Smooth muscle cell (in vitro differentiated cells): ENCODE results near the gene GPER1. TPM values are rescaled to one million over a fixed set of nuclear protein-coding genes. Genes with fewer than 3 reads are reported as not detected.

Source experiments
- DNase-seq: peaks from one replicate; lab custom pipeline; 2025; ENCODE audit not compliant: unreplicated experiment; lab: John Stamatoyannopoulos, UW
- H2AFZ ChIP-seq: fragments of 200-600 bp; sonication (generic); 2 replicates; pipeline ENCODE4 v1.6.0; 2016; ENCODE audit warnings: antibody characterized with exemption, low read depth, mild to moderate bottlenecking
- H3F3A ChIP-seq: fragments of 200-600 bp; sonication (generic); 2 replicates; pipeline ENCODE4 v1.6.0; 2017; ENCODE audit warnings: antibody characterized with exemption, low read depth
- H3K27ac ChIP-seq: fragments of 200-600 bp; sonication (generic); 2 replicates; pipeline ENCODE4 v1.5.1; 2016; ENCODE audit warnings: low read depth, mild to moderate bottlenecking
- H3K27me3 ChIP-seq: fragments of 200-600 bp; sonication (generic); 2 replicates; pipeline ENCODE4 v1.6.1; 2016; ENCODE audit warnings: low read depth, mild to moderate bottlenecking
- H3K36me3 ChIP-seq: fragments of 200-600 bp; sonication (generic); 2 replicates; pipeline ENCODE4 v1.5.1; 2016; ENCODE audit warnings: low read depth
- H3K4me1 ChIP-seq: fragments of 200-600 bp; sonication (generic); 2 replicates; pipeline ENCODE4 v1.5.1; 2016; ENCODE audit warnings: low read depth
- H3K4me2 ChIP-seq: fragments of 200-600 bp; sonication (generic); 2 replicates; pipeline ENCODE4 v1.6.0; 2016; ENCODE audit warnings: mild to moderate bottlenecking
- H3K4me3 ChIP-seq: fragments of 200-600 bp; sonication (generic); 2 replicates; pipeline ENCODE4 v1.5.1; 2016; ENCODE audit warnings: mild to moderate bottlenecking
- H3K79me2 ChIP-seq: fragments of 200-600 bp; sonication (generic); 2 replicates; pipeline ENCODE4 v1.6.0; 2016; ENCODE audit warnings: low read depth, mild to moderate bottlenecking
- H3K9ac ChIP-seq: fragments of 200-600 bp; sonication (generic); 2 replicates; pipeline ENCODE4 v1.6.0; 2016; ENCODE audit warnings: low read depth
- H3K9me3 ChIP-seq: fragments of 200-600 bp; sonication (generic); replicated peaks from 2 replicates; pipeline ENCODE4 v1.5.1; 2016; ENCODE audit warnings: low read depth
- H4K20me1 ChIP-seq: fragments of 200-600 bp; sonication (generic); 2 replicates; pipeline ENCODE4 v1.6.0; 2016; ENCODE audit warnings: low read depth
- WGBS: methylation state at CpG from one replicate; pipeline ENCODE4 v1.1.7; 2016; ENCODE audit warnings: low lambda C conversion rate; 5-methylcytosine and 5-hydroxymethylcytosine counted together
- polyA plus RNA-seq: library from polyadenylated mRNA; unstranded; fragments of >200 nt; fragmentation: Nextera tagmentation; extraction: Ambion mirVana; gene quantifications from 2 replicates; pipeline ENCODE4 v1.2.1, GENCODE V29; 2016
- total RNA-seq: library from RNA; depleted of rRNA; stranded (reverse); fragments of >200 nt; gene quantifications from 2 replicates; pipeline ENCODE4 v1.2.3, GENCODE V29; 2014
- TF ChIP-seq, protein P1 (sequence below): fragments of 200-600 bp; sonication (generic); IDR thresholded peaks from 2 replicates; pipeline ENCODE4 v1.5.1; 2017; ENCODE audit warnings: borderline replicate concordance, mild to moderate bottlenecking, antibody characterized with exemption; ENCODE audit not compliant: insufficient read depth, poor library complexity, severe bottlenecking

GPER1 gene
- total and polyA plus RNA-seq, 2 experiments from 2014 or later: 1.3 to 2.3 TPM

DNA sequence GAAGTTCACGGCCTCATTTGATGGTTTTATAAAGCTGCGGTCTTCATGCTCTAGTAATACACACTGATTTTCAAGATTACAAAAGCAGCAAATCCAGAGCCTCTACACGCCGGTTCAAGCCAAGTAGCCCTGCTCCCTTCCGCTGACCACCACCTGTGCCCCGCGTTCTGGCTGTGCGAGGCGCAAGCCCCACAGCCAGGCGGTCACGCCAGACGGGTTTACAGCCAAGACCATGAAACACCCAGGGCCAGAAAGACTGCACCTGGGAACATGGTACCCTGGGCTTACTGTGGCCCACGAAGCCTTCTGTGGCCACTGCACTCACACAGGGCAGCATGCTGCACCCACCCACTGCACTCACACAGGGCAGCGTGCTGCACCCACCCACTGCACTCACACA lies 33.6 kb downstream of the GPER1 start:
- H3K4me2 ChIP-seq: no peak overlapping the region
- H2AFZ ChIP-seq: no peak overlapping the region
- WGBS: 97% methylated on average over 14 of the region's 14 CpGs

GRCh38 chr7:1121886-1122831 lies 34.2 kb downstream of the GPER1 start:
- WGBS: 92% methylated on average over 28 of the region's 28 CpGs
- Histone ChIP-seq H3K9ac (no peak overlapping the region), H3K27ac (no peak overlapping the region), H3K9me3 (no peaks in the 10 kb centered on the region), H3F3A (no peaks in the 10 kb centered on the region), H3K4me1 (peaks cover 11% of the 10 kb centered on the region), H3K36me3 (no peaks in the 10 kb centered on the region), H3K27me3 (no peaks in the 10 kb centered on the region), H4K20me1 (peaks cover 60% of the 10 kb centered on the region), H2AFZ (no peak overlapping the region), H3K4me3 (no peak overlapping the region), H3K79me2 (no peaks in the 10 kb centered on the region), H3K4me2 (no peak overlapping the region)
- TF ChIP-seq, protein P1, sequence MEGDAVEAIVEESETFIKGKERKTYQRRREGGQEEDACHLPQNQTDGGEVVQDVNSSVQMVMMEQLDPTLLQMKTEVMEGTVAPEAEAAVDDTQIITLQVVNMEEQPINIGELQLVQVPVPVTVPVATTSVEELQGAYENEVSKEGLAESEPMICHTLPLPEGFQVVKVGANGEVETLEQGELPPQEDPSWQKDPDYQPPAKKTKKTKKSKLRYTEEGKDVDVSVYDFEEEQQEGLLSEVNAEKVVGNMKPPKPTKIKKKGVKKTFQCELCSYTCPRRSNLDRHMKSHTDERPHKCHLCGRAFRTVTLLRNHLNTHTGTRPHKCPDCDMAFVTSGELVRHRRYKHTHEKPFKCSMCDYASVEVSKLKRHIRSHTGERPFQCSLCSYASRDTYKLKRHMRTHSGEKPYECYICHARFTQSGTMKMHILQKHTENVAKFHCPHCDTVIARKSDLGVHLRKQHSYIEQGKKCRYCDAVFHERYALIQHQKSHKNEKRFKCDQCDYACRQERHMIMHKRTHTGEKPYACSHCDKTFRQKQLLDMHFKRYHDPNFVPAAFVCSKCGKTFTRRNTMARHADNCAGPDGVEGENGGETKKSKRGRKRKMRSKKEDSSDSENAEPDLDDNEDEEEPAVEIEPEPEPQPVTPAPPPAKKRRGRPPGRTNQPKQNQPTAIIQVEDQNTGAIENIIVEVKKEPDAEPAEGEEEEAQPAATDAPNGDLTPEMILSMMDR: no peak
- no peak for DNase-seq

More for the DNA sequence above, 33.6 kb downstream of the GPER1 start:
- Histone ChIP-seq H3K27ac (no peak overlapping the region), H3K4me3 (no peak overlapping the region), H4K20me1 (peaks cover 60% of the 10 kb centered on the region), H3K27me3 (no peaks in the 10 kb centered on the region), H3K36me3 (no peaks in the 10 kb centered on the region), H3K4me1 (peaks cover 11% of the 10 kb centered on the region), H3F3A (no peaks in the 10 kb centered on the region), H3K9ac (no peak overlapping the region), H3K9me3 (no peaks in the 10 kb centered on the region), H3K79me2 (no peaks in the 10 kb centered on the region)
- no peak for DNase-seq
- TF ChIP-seq, protein P1: no peak

GRCh38 chr7:1122832-1123501 lies 35.1 kb downstream of the GPER1 start:
- no peaks in the 10 kb centered on the region for H3F3A ChIP-seq
- DNase-seq: no peak
- no peak overlapping the region for H3K4me2 ChIP-seq
- no peaks in the 10 kb centered on the region for H3K9me3 ChIP-seq
- no peaks in the 10 kb centered on the region for H3K36me3 ChIP-seq
- H3K27ac ChIP-seq: no peak overlapping the region
- no peak overlapping the region for H3K4me3 ChIP-seq
- H3K79me2 ChIP-seq: no peaks in the 10 kb centered on the region
- TF ChIP-seq, protein P1: no peak
- H2AFZ ChIP-seq: no peak overlapping the region
- WGBS: 89% methylated on average over 31 of the region's 31 CpGs
- H3K27me3 ChIP-seq: no peaks in the 10 kb centered on the region
- H3K4me1 ChIP-seq: peaks cover 11% of the 10 kb centered on the region
- peaks cover 55% of the 10 kb centered on the region for H4K20me1 ChIP-seq
- no peak overlapping the region for H3K9ac ChIP-seq
